HepG2 (cell line): ENCODE results near the gene KCNH6. TPM values are rescaled to one million over a fixed set of nuclear protein-coding genes. Genes with fewer than 3 reads are reported as not detected.
A peak's percentile ranks its signal among the peaks of the same experiment; 100 is the strongest.

ENCODE experiments used
- ARNTL ChIP-seq: sonication (generic); formaldehyde crosslinking; IDR thresholded peaks from 2 replicates; pipeline ENCODE4 v1.4.0; 2020; ENCODE audit warnings: mild to moderate bottlenecking, missing genetic modification reagents
- ATRX ChIP-seq: sonication (generic); formaldehyde crosslinking; IDR thresholded peaks from 2 replicates; pipeline ENCODE4 v1.4.0; 2020; ENCODE audit warnings: missing genetic modification reagents, borderline replicate concordance
- CHD2 ChIP-seq: IDR thresholded peaks from 2 replicates; pipeline ENCODE4 v1.6.1; 2011; ENCODE audit warnings: low read depth, low read length, improper control_type of control experiment
- DMTF1 ChIP-seq: sonication (generic); formaldehyde crosslinking; IDR thresholded peaks from 2 replicates; pipeline ENCODE4 v1.4.0; 2020; ENCODE audit warnings: mild to moderate bottlenecking, missing genetic modification reagents
- FOXM1 ChIP-seq: sonication (generic); formaldehyde crosslinking; IDR thresholded peaks from 2 replicates; pipeline ENCODE4 v1.5.0; 2020; ENCODE audit warnings: missing genetic modification reagents
- GPN1 ChIP-seq: sonication (generic); formaldehyde crosslinking; IDR thresholded peaks from 2 replicates; pipeline ENCODE4 v1.5.1; 2020; ENCODE audit warnings: missing genetic modification reagents, borderline replicate concordance
- ISL2 ChIP-seq: sonication (generic); formaldehyde crosslinking; IDR thresholded peaks from 2 replicates; pipeline ENCODE4 v1.5.0; 2020; ENCODE audit warnings: missing genetic modification reagents
- MZF1 ChIP-seq: sonication (generic); formaldehyde crosslinking; IDR thresholded peaks from 2 replicates; pipeline ENCODE4 v1.8.1; 2023; ENCODE audit warnings: mild to moderate bottlenecking, missing genetic modification reagents, borderline replicate concordance
- NPAS2 ChIP-seq: sonication (generic); formaldehyde crosslinking; IDR thresholded peaks from 2 replicates; pipeline ENCODE4 v1.8.0; 2022; ENCODE audit warnings: mild to moderate bottlenecking, missing genetic modification reagents, borderline replicate concordance
- NR2C2 ChIP-seq: sonication (generic); formaldehyde crosslinking; IDR thresholded peaks from 2 replicates; pipeline ENCODE4 v1.4.0; 2020; ENCODE audit warnings: missing genetic modification reagents, mild to moderate bottlenecking, moderate library complexity, borderline replicate concordance
- SMAD1 ChIP-seq: sonication (generic); formaldehyde crosslinking; IDR thresholded peaks from 2 replicates; pipeline ENCODE4 v1.4.0; 2020; ENCODE audit warnings: missing genetic modification reagents, low read depth, mild to moderate bottlenecking, borderline replicate concordance
- ZBTB1 ChIP-seq: sonication (generic); formaldehyde crosslinking; IDR thresholded peaks from 2 replicates; pipeline ENCODE4 v1.4.0; 2020; ENCODE audit warnings: missing genetic modification reagents, borderline replicate concordance
- ZBTB46 ChIP-seq: sonication (generic); formaldehyde crosslinking; IDR thresholded peaks from 2 replicates; pipeline ENCODE4 v1.4.0; 2020; ENCODE audit warnings: mild to moderate bottlenecking, missing genetic modification reagents, borderline replicate concordance
- ZNF138 ChIP-seq: sonication (generic); formaldehyde crosslinking; IDR thresholded peaks from 2 replicates; pipeline ENCODE4 v1.5.0; 2020; ENCODE audit warnings: mild to moderate bottlenecking, low read depth, missing genetic modification reagents
- ZNF18 ChIP-seq: sonication (generic); formaldehyde crosslinking; IDR thresholded peaks from 2 replicates; pipeline ENCODE4 v1.8.0; 2022; ENCODE audit warnings: mild to moderate bottlenecking, missing genetic modification reagents; ENCODE audit not compliant: insufficient replicate concordance
- ZNF207 ChIP-seq: fragments of 450-650 bp; IDR thresholded peaks from 2 replicates; pipeline ENCODE4 v1.6.1; 2016; ENCODE audit warnings: antibody characterized with exemption, borderline replicate concordance
- ZNF275 ChIP-seq: sonication (generic); formaldehyde crosslinking; IDR thresholded peaks from 2 replicates; pipeline ENCODE4 v1.8.0; 2022; ENCODE audit warnings: missing genetic modification reagents, mild to moderate bottlenecking, inconsistent platforms, borderline replicate concordance
- ZNF781 ChIP-seq: sonication (generic); formaldehyde crosslinking; IDR thresholded peaks from 2 replicates; pipeline ENCODE4 v1.5.1; 2020; ENCODE audit warnings: borderline replicate concordance, mild to moderate bottlenecking, missing genetic modification reagents; ENCODE audit errors: not compliant biosample characterization
- ZNF790 ChIP-seq: sonication (generic); formaldehyde crosslinking; IDR thresholded peaks from 2 replicates; pipeline ENCODE4 v1.8.0; 2022; ENCODE audit warnings: missing genetic modification reagents, mild to moderate bottlenecking, borderline replicate concordance
- polyA plus RNA-seq, 8 experiments: library from polyadenylated mRNA; depleted of rRNA in 3 of 8; stranded (reverse) in 7 of 8; unstranded in 1 of 8; fragments of >200 nt; fragmentation: Illumina TruSeq in 4 of 8; extraction: Trizol in 4 of 8; gene quantifications; 2 replicates each; pipeline versions ENCODE4 v1.2.1 to v1.2.3, GENCODE V29; 2011 to 2016; ENCODE audit warnings: low read depth in 4 of 8, missing spikeins in 1 of 8, mixed read lengths in 1 of 8; ENCODE audit not compliant: insufficient read depth in 1 of 8
- total RNA-seq, 5 experiments: library from RNA; depleted of rRNA; stranded (reverse); fragments of >200 nt; fragmentation: Illumina TruSeq; extraction: Trizol; gene quantifications; 2 replicates each; pipeline ENCODE4 v1.2.3, GENCODE V29; 2016; ENCODE audit warnings: low read depth in 1 of 5
- TF ChIP-seq, protein P1 (sequence below): sonication (generic); formaldehyde crosslinking; IDR thresholded peaks from 2 replicates; pipeline ENCODE4 v1.8.0; 2022; ENCODE audit warnings: missing genetic modification reagents, low read depth, mild to moderate bottlenecking, borderline replicate concordance

KCNH6 gene
- total and polyA plus RNA-seq, 2 of the 13 experiments (the other 11 are each of a cell fraction or from before 2014, with no cell fraction given): 0.05 to 0.18 TPM

DNA sequence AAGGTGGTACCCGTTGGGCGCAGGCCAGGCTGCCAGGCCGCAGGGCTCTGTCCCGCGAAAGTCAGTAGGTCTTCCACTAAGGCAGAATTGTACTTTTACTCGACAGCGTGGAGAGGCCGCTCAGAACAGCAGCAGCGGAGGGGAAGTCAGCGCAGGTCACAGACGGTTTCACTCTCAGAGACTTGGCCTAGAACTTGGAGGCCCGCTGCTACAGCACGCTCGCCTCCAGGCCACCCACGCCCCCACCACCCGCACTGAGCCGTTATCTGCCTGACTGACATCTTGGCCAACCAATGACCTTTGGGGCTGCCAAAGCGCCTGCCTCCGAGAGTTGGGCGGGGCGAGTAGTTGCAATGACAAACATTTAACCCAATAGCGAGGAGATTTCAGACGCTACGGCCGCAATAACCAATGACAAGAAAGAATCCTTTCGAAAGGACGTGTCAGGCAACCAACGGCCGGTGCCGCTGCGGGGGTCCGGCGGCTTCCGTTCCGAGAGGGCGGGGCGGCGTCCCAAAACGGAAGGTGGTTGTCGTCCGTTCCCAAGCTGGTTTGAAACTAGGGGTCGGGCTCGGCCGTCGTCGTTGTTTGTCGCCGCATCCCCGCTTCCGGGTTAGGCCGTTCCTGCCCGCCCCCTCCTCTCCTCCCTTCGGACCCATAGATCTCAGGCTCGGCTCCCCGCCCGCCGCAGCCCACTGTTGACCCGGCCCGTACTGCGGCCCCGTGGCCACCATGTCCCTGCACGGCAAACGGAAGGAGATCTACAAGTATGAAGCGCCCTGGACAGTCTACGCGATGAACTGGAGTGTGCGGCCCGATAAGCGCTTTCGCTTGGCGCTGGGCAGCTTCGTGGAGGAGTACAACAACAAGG lies 27.0 kb downstream of the KCNH6 start, which contains the start of gene DCAF7 (continued):
- TF ChIP-seq ZNF781 (CRISPR knock-in tag): peak; percentile 85
- TF ChIP-seq SMAD1 (CRISPR knock-in tag): no peak
- TF ChIP-seq ZNF790 (CRISPR knock-in tag): no peak; the same call in 1 of the 2 replicates
- no peak for TF ChIP-seq NPAS2 (CRISPR knock-in tag)
- TF ChIP-seq ZBTB1: peak; percentile 24; the same call in 1 of the 2 replicates
- TF ChIP-seq ISL2 (CRISPR knock-in tag): peak; percentile 39
- TF ChIP-seq GPN1 (CRISPR knock-in tag): 0 out of 2 replicates have a peak, but pooled peaks have one; percentile 3
- TF ChIP-seq ATRX: no peak
- TF ChIP-seq, protein P1, sequence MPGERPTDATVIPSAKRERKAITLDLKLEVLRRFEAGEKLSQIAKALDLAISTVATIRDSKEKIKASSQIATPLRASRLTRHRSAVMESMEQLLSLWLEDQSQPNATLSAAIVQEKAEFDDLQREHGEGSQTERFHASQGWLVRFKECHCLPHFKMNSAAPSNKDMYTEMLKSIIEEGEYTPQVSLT (CRISPR knock-in tag): no peak
- peak; percentile 85 for TF ChIP-seq ARNTL
- no peak for TF ChIP-seq FOXM1 (CRISPR knock-in tag)
- TF ChIP-seq DMTF1 (CRISPR knock-in tag): no peak
- TF ChIP-seq MZF1 (CRISPR knock-in tag): no peak; the same call in 1 of the 2 replicates
- no peak for TF ChIP-seq ZNF275 (CRISPR knock-in tag)
- TF ChIP-seq NR2C2 (CRISPR knock-in tag): peak; percentile 85
- no peak for TF ChIP-seq ZBTB46 (CRISPR knock-in tag)
- no peak for TF ChIP-seq ZNF18
- no peak for TF ChIP-seq ZNF207
- TF ChIP-seq ZNF138 (CRISPR knock-in tag): 0 out of 2 replicates have a peak, but pooled peaks have one; percentile 59
- peak; percentile 76 for TF ChIP-seq CHD2
